PC-9 (cell line): ENCODE data around the gene PPP1R1C. TPM values are rescaled to one million over a fixed set of nuclear protein-coding genes. Genes with fewer than 3 reads are reported as not detected.
A peak's percentile ranks its signal among the peaks of the same experiment; 100 is the strongest.

Source experiments
- BruUV-seq: library from RNA; stranded (reverse); fragments of 400-500 nt; replicated peaks from 2 replicates; lab custom pipeline; 2021; lab: Mats Ljungman, UMichigan
- CTCF ChIA-PET: fragments of 300-600 bp; sonication (Branson Sonifier 250); formaldehyde crosslinking; loops from one replicate; lab custom pipeline; 2022; ENCODE audit warnings: antibody characterized with exemption; lab: Charles Lee
- POLR2A ChIA-PET: fragments of 300-600 bp; sonication (Branson Sonifier 250); formaldehyde crosslinking; loops from one replicate; lab custom pipeline; 2022; ENCODE audit warnings: antibody characterized with exemption; ENCODE audit not compliant: unreplicated experiment; lab: Charles Lee
- DNase-seq, 2 experiments: peaks; one replicate each; pipeline versions ENCODE4 v3.0.0 to v3.0.0-alpha.2; 2015 to 2022; ENCODE audit warnings: mixed read lengths in 1 of 2
- H2AFZ ChIP-seq: fragments of 200-600 bp; sonication (generic); 2 replicates; pipeline ENCODE4 v1.8.1; 2017; ENCODE audit warnings: antibody characterized with exemption
- H3F3A ChIP-seq: fragments of 200-600 bp; sonication (generic); 2 replicates; pipeline ENCODE4 v1.8.1; 2017; ENCODE audit warnings: antibody characterized with exemption, mild to moderate bottlenecking, low read depth; ENCODE audit not compliant: insufficient read depth
- H3K27ac ChIP-seq: fragments of 200-600 bp; sonication (generic); 2 replicates; pipeline ENCODE4 v1.6.1; 2016; ENCODE audit warnings: mixed run types
- H3K27me3 ChIP-seq: fragments of 200-600 bp; sonication (generic); 2 replicates; pipeline ENCODE4 v1.6.1; 2016; ENCODE audit warnings: low read depth, mixed run types; ENCODE audit not compliant: insufficient read depth
- H3K36me3 ChIP-seq: fragments of 200-600 bp; sonication (generic); 2 replicates; pipeline ENCODE4 v1.6.1; 2016; ENCODE audit warnings: low read depth, mixed run types
- H3K4me1 ChIP-seq: fragments of 200-600 bp; sonication (generic); replicated peaks from 2 replicates; pipeline ENCODE4 v1.6.1; 2016; ENCODE audit warnings: mixed run types; ENCODE audit not compliant: insufficient read depth
- H3K4me2 ChIP-seq: fragments of 200-600 bp; sonication (generic); 2 replicates; pipeline ENCODE4 v1.6.1; 2017; ENCODE audit warnings: mixed run types
- H3K4me3 ChIP-seq: fragments of 200-600 bp; sonication (generic); 2 replicates; pipeline ENCODE4 v1.6.1; 2016; ENCODE audit warnings: mixed run types
- H3K79me2 ChIP-seq: fragments of 200-600 bp; sonication (generic); 2 replicates; pipeline ENCODE4 v1.6.1; 2017; ENCODE audit warnings: low read depth, mixed run types
- H3K9me2 ChIP-seq: fragments of 200-600 bp; sonication (generic); 2 replicates; pipeline ENCODE4 v1.8.1; 2017; ENCODE audit warnings: mild to moderate bottlenecking; ENCODE audit not compliant: insufficient read depth
- H3K9me3 ChIP-seq: fragments of 200-600 bp; sonication (generic); 2 replicates; pipeline ENCODE4 v1.8.1; 2016; ENCODE audit warnings: low read depth; ENCODE audit not compliant: insufficient read depth
- H4K20me1 ChIP-seq: fragments of 200-600 bp; sonication (generic); 2 replicates; pipeline ENCODE4 v1.8.1; 2017; ENCODE audit not compliant: insufficient read depth
- CTCF ChIP-seq: fragments of 200-600 bp; sonication (generic); conservative IDR thresholded peaks from 2 replicates; pipeline ENCODE4 v1.6.1; 2017; ENCODE audit warnings: mixed run types, antibody characterized with exemption, mild to moderate bottlenecking, moderate library complexity
- EZH2 ChIP-seq: fragments of 200-600 bp; sonication (generic); IDR thresholded peaks from 2 replicates; pipeline ENCODE4 v1.8.0; 2017; ENCODE audit warnings: antibody characterized with exemption, low read depth
- intact Hi-C: fragments of 100-400 bp; cut with micrococcal nuclease; formaldehyde crosslinking; loops from one replicate; pipeline ENCODE4 v1.10.0; 2022; ENCODE audit not compliant: unreplicated experiment
- total RNA-seq: library from RNA; stranded (reverse); gene quantifications from 2 replicates; pipeline ENCODE4 v1.2.3, GENCODE V29; 2021

PPP1R1C gene
- total RNA-seq, 1 experiment from 2014 or later = 27.5 TPM

GRCh38 chr2:181999911-182000310, 14.3 kb downstream of the PPP1R1C start:
- Histone ChIP-seq H3K4me2 (no peak overlapping the region), H3K9me2 (0 out of 2 replicates have a peak, but pooled peaks cover 4% of the 10 kb centered on the region), H3K36me3 (no peaks in the 10 kb centered on the region), H3K79me2 (no peaks in the 10 kb centered on the region), H2AFZ (no peak overlapping the region; the same call in 1 of the 2 replicates), H3K27me3 (no peaks in the 10 kb centered on the region), H4K20me1 (no peaks in the 10 kb centered on the region), H3K27ac (no peak overlapping the region), H3K9me3 (no peaks in the 10 kb centered on the region), H3K4me3 (no peak overlapping the region), H3K4me1 (no peaks in the 10 kb centered on the region), H3F3A (no peaks in the 10 kb centered on the region)
- no TSS peak for BruUV-seq
- TF ChIP-seq CTCF = no peak
- TF ChIP-seq EZH2 = no peak
- intact Hi-C loops = no loop called here
- DNase-seq = no peak
- ChIA-PET CTCF (no interaction called here), POLR2A (interaction anchor here (0.7 kb wide), 1 partner anchor 1034 kb away, joined by 3 read pairs; no protein-coding TSS in a partner anchor)

- TF ChIP-seq EZH2 = no peak
- TF ChIP-seq CTCF = no peak
- H4K20me1 ChIP-seq = no peaks in the 10 kb centered on the region
- intact Hi-C loops = no loop called here
- H3K9me3 ChIP-seq = no peaks in the 10 kb centered on the region
- no peak overlapping the region for H3K27ac ChIP-seq
- no peaks in the 10 kb centered on the region for H3K9me2 ChIP-seq
- no peaks in the 10 kb centered on the region for H3K36me3 ChIP-seq
- no TSS peak for BruUV-seq
- H3K79me2 ChIP-seq = no peaks in the 10 kb centered on the region
- CTCF ChIA-PET = no interaction called here
- H3K4me3 ChIP-seq = no peak overlapping the region
- POLR2A ChIA-PET = interaction anchor here (0.6 to 0.8 kb wide), 2 partner anchors 18 to 711 kb away, joined by 4 to 8 read pairs; no protein-coding TSS in a partner anchor
- DNase-seq = no peak
- H3K4me1 ChIP-seq = no peaks in the 10 kb centered on the region
- no peaks in the 10 kb centered on the region for H3K27me3 ChIP-seq
- H2AFZ ChIP-seq = no peak overlapping the region
- H3F3A ChIP-seq = no peaks in the 10 kb centered on the region
- H3K4me2 ChIP-seq = no peak overlapping the region
These were observed 19.4 kb downstream of the PPP1R1C start for GRCh38 chr2:182004945-182005520.

- Histone ChIP-seq H3K27ac (no peak overlapping the region), H3K4me3 (no peak overlapping the region), H3K9me3 (0 out of 2 replicates have a peak, but pooled peaks cover 10% of the 10 kb centered on the region), H3F3A (no peaks in the 10 kb centered on the region), H3K79me2 (no peaks in the 10 kb centered on the region), H3K27me3 (no peaks in the 10 kb centered on the region), H3K4me1 (no peaks in the 10 kb centered on the region), H4K20me1 (no peaks in the 10 kb centered on the region), H3K9me2 (no peaks in the 10 kb centered on the region), H3K36me3 (no peaks in the 10 kb centered on the region), H3K4me2 (no peak overlapping the region), H2AFZ (peak overlapping the region; percentile 34; the same call in 1 of the 2 replicates)
- no TSS peak for BruUV-seq
- intact Hi-C loops = no loop called here
- TF ChIP-seq CTCF = no peak
- no peak for TF ChIP-seq EZH2
- no peak for DNase-seq
- POLR2A ChIA-PET = no interaction called here
- CTCF ChIA-PET = no interaction called here
These were observed 21.1 kb downstream of the PPP1R1C start for GRCh38 chr2:182006595-182007341.
